Smooth muscle cell (in vitro differentiated cells): ENCODE measurements around the gene RALGAPA2. TPM values are rescaled to one million over a fixed set of nuclear protein-coding genes. Genes with fewer than 3 reads are reported as not detected.

Experiments
- DNase-seq: peaks from one replicate; lab custom pipeline; 2025; ENCODE audit not compliant: unreplicated experiment; lab: John Stamatoyannopoulos, UW
- H2AFZ ChIP-seq: fragments of 200-600 bp; sonication (generic); 2 replicates; pipeline ENCODE4 v1.6.0; 2016; ENCODE audit warnings: antibody characterized with exemption, low read depth, mild to moderate bottlenecking
- H3F3A ChIP-seq: fragments of 200-600 bp; sonication (generic); 2 replicates; pipeline ENCODE4 v1.6.0; 2017; ENCODE audit warnings: antibody characterized with exemption, low read depth
- H3K27ac ChIP-seq: fragments of 200-600 bp; sonication (generic); 2 replicates; pipeline ENCODE4 v1.5.1; 2016; ENCODE audit warnings: low read depth, mild to moderate bottlenecking
- H3K27me3 ChIP-seq: fragments of 200-600 bp; sonication (generic); 2 replicates; pipeline ENCODE4 v1.6.1; 2016; ENCODE audit warnings: low read depth, mild to moderate bottlenecking
- H3K36me3 ChIP-seq: fragments of 200-600 bp; sonication (generic); 2 replicates; pipeline ENCODE4 v1.5.1; 2016; ENCODE audit warnings: low read depth
- H3K4me1 ChIP-seq: fragments of 200-600 bp; sonication (generic); 2 replicates; pipeline ENCODE4 v1.5.1; 2016; ENCODE audit warnings: low read depth
- H3K4me2 ChIP-seq: fragments of 200-600 bp; sonication (generic); 2 replicates; pipeline ENCODE4 v1.6.0; 2016; ENCODE audit warnings: mild to moderate bottlenecking
- H3K4me3 ChIP-seq: fragments of 200-600 bp; sonication (generic); 2 replicates; pipeline ENCODE4 v1.5.1; 2016; ENCODE audit warnings: mild to moderate bottlenecking
- H3K79me2 ChIP-seq: fragments of 200-600 bp; sonication (generic); 2 replicates; pipeline ENCODE4 v1.6.0; 2016; ENCODE audit warnings: low read depth, mild to moderate bottlenecking
- H3K9ac ChIP-seq: fragments of 200-600 bp; sonication (generic); 2 replicates; pipeline ENCODE4 v1.6.0; 2016; ENCODE audit warnings: low read depth
- H3K9me3 ChIP-seq: fragments of 200-600 bp; sonication (generic); replicated peaks from 2 replicates; pipeline ENCODE4 v1.5.1; 2016; ENCODE audit warnings: low read depth
- H4K20me1 ChIP-seq: fragments of 200-600 bp; sonication (generic); 2 replicates; pipeline ENCODE4 v1.6.0; 2016; ENCODE audit warnings: low read depth
- WGBS: methylation state at CpG from one replicate; pipeline ENCODE4 v1.1.7; 2016; ENCODE audit warnings: low lambda C conversion rate; 5-methylcytosine and 5-hydroxymethylcytosine counted together
- polyA plus RNA-seq: library from polyadenylated mRNA; unstranded; fragments of >200 nt; fragmentation: Nextera tagmentation; extraction: Ambion mirVana; gene quantifications from 2 replicates; pipeline ENCODE4 v1.2.1, GENCODE V29; 2016
- total RNA-seq: library from RNA; depleted of rRNA; stranded (reverse); fragments of >200 nt; gene quantifications from 2 replicates; pipeline ENCODE4 v1.2.3, GENCODE V29; 2014
- TF ChIP-seq, protein P1 (sequence below): fragments of 200-600 bp; sonication (generic); IDR thresholded peaks from 2 replicates; pipeline ENCODE4 v1.5.1; 2017; ENCODE audit warnings: borderline replicate concordance, mild to moderate bottlenecking, antibody characterized with exemption; ENCODE audit not compliant: insufficient read depth, poor library complexity, severe bottlenecking

RALGAPA2 gene
- total and polyA plus RNA-seq, 2 experiments from 2014 or later: 3.5 to 6.2 TPM

- WGBS: 84% methylated on average over 4 of the region's 4 CpGs
- no peak overlapping the region for H3K9ac ChIP-seq
- no peaks in the 10 kb centered on the region for H4K20me1 ChIP-seq
- H3K36me3 ChIP-seq: no peaks in the 10 kb centered on the region
- no peaks in the 10 kb centered on the region for H3K27me3 ChIP-seq
- H3K4me2 ChIP-seq: no peak overlapping the region
- H3F3A ChIP-seq: no peaks in the 10 kb centered on the region
- no peaks in the 10 kb centered on the region for H3K9me3 ChIP-seq
- no peaks in the 10 kb centered on the region for H3K4me1 ChIP-seq
- no peak overlapping the region for H3K4me3 ChIP-seq
- TF ChIP-seq, protein P1, sequence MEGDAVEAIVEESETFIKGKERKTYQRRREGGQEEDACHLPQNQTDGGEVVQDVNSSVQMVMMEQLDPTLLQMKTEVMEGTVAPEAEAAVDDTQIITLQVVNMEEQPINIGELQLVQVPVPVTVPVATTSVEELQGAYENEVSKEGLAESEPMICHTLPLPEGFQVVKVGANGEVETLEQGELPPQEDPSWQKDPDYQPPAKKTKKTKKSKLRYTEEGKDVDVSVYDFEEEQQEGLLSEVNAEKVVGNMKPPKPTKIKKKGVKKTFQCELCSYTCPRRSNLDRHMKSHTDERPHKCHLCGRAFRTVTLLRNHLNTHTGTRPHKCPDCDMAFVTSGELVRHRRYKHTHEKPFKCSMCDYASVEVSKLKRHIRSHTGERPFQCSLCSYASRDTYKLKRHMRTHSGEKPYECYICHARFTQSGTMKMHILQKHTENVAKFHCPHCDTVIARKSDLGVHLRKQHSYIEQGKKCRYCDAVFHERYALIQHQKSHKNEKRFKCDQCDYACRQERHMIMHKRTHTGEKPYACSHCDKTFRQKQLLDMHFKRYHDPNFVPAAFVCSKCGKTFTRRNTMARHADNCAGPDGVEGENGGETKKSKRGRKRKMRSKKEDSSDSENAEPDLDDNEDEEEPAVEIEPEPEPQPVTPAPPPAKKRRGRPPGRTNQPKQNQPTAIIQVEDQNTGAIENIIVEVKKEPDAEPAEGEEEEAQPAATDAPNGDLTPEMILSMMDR: no peak
- no peak for DNase-seq
- H3K27ac ChIP-seq: no peak overlapping the region
- H3K79me2 ChIP-seq: no peaks in the 10 kb centered on the region
- no peak overlapping the region for H2AFZ ChIP-seq
Measured at GRCh38 chr20:20630551-20630950, 81.9 kb downstream of the RALGAPA2 start.

- Histone ChIP-seq H2AFZ (no peak overlapping the region), H3K4me2 (no peak overlapping the region), H4K20me1 (no peaks in the 10 kb centered on the region), H3K27me3 (no peaks in the 10 kb centered on the region), H3F3A (no peaks in the 10 kb centered on the region), H3K4me3 (no peak overlapping the region), H3K4me1 (no peaks in the 10 kb centered on the region), H3K79me2 (no peaks in the 10 kb centered on the region), H3K27ac (no peak overlapping the region), H3K9me3 (no peaks in the 10 kb centered on the region), H3K36me3 (no peaks in the 10 kb centered on the region), H3K9ac (no peak overlapping the region)
- no peak for DNase-seq
- TF ChIP-seq, protein P1: no peak
- 93% methylated on average over 3 of the region's 3 CpGs for WGBS
Measured at GRCh38 chr20:20629556-20630188, 82.8 kb downstream of the RALGAPA2 start.

DNA sequence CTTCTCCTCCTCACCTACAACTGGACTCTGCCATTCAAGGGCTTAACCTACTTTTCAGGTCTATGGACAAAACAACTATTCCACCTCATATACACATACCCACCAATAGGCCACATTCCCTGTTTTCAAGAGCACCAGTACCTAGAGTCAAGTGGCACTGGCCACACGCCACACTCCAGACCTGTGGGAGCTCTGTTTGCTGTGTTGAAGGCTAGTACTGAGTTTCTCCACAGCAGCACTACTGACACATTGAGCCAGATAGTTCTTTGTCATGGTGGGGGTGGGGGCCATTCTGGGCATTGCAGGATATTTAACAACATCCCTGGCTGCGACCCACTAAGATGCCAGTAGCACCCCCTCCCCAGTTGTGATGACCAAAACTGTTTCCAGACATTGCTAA is 84.1 kb downstream of the RALGAPA2 start:
- 98% methylated on average over 2 of the region's 2 CpGs for WGBS
- Histone ChIP-seq H3K4me2 (no peak overlapping the region), H3K4me1 (no peaks in the 10 kb centered on the region), H3K36me3 (no peaks in the 10 kb centered on the region), H3K9ac (no peak overlapping the region), H2AFZ (no peak overlapping the region), H4K20me1 (no peaks in the 10 kb centered on the region), H3F3A (no peaks in the 10 kb centered on the region), H3K27me3 (no peaks in the 10 kb centered on the region), H3K79me2 (no peaks in the 10 kb centered on the region), H3K4me3 (no peak overlapping the region), H3K27ac (no peak overlapping the region), H3K9me3 (no peaks in the 10 kb centered on the region)
- DNase-seq: no peak
- TF ChIP-seq, protein P1: no peak

DNA sequence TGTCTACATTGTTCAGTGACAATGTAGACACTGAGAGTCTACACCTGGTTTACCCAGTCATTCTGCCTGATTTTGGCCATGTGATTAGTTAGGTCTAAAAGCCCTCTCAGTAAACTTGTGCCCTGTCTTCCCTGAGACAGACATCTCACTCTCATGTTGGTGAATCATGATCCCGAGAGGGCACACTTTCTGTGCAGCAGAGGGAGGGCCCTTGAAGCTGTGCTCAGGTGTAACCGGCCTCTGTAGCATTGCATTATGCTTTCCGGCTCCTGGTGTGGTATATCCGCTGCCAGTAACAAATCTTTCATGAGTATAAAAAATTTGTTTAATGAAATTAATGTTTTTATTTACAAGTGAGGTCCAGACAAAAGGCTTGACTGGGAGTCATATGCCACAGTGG is 85.0 kb downstream of the RALGAPA2 start:
- no peak overlapping the region for H2AFZ ChIP-seq
- H3F3A ChIP-seq: no peaks in the 10 kb centered on the region
- DNase-seq: no peak
- H4K20me1 ChIP-seq: no peaks in the 10 kb centered on the region
- H3K36me3 ChIP-seq: no peaks in the 10 kb centered on the region
- H3K4me3 ChIP-seq: no peak overlapping the region
- no peaks in the 10 kb centered on the region for H3K79me2 ChIP-seq
- TF ChIP-seq, protein P1: no peak
- H3K9me3 ChIP-seq: no peaks in the 10 kb centered on the region
- no peaks in the 10 kb centered on the region for H3K4me1 ChIP-seq
- WGBS: 98% methylated on average over 4 of the region's 4 CpGs
- no peak overlapping the region for H3K9ac ChIP-seq
- H3K4me2 ChIP-seq: no peak overlapping the region
- H3K27ac ChIP-seq: no peak overlapping the region
- H3K27me3 ChIP-seq: no peaks in the 10 kb centered on the region
